HG02885 (cell line): ENCODE data around the gene POLR2F.
A peak's percentile ranks its signal among the peaks of the same experiment; 100 is the strongest.

Experiments
- ATAC-seq: cut with Tn5 transposase; IDR thresholded peaks from one replicate; pipeline ENCODE4 v1.9.1; 2021; ENCODE audit warnings: mild to moderate bottlenecking; ENCODE audit not compliant: unreplicated experiment, poor library complexity

POLR2F gene

DNA sequence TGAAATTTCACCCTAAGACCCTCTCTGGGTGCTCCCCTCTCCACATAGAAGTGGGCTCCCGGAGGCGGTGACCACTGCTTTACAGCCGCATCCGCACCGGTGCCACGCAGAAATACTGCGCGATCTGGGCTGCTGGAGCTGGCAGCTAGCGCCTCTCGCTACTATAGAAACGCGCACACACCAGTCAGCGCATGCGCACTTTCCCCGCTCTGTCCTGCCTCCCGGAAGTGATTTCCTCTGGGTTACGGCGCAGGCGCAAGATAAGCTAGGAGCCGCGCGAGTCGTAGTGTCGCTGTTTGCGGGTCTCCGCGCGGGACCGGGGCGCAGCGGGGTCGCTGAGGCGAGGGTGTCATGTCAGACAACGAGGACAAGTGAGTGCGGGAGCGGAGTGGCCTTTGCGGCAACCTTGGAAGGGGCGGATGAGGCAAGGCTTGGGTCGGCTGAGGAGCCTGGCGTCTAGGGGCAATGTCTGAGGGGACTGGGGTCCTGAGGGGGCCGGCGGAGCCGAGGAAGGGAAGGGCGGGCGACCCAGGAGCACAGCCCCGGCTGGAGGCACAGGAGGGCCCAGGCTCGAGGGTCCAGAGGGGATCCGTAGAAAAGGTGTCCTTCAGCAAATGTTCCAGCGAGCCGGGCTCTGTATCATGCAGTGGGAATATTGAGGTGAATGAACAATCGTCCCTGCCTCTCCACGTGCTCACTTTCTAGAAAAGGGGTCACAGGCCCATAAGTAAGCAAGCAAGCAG is at the start of gene POLR2F, which contains the start of gene C22orf23:
Gene POLR2F, plus strand, starts transcription at position 263 of the 743 bp plus-strand sequence. Its CDS starts 89 bp downstream, at position 352.
Gene C22orf23, minus strand, starts transcription at position 165 of the 743 bp plus-strand sequence. CDS start 452 bp downstream, outside the sequence.
- ATAC-seq, result peak; percentile 90

DNA sequence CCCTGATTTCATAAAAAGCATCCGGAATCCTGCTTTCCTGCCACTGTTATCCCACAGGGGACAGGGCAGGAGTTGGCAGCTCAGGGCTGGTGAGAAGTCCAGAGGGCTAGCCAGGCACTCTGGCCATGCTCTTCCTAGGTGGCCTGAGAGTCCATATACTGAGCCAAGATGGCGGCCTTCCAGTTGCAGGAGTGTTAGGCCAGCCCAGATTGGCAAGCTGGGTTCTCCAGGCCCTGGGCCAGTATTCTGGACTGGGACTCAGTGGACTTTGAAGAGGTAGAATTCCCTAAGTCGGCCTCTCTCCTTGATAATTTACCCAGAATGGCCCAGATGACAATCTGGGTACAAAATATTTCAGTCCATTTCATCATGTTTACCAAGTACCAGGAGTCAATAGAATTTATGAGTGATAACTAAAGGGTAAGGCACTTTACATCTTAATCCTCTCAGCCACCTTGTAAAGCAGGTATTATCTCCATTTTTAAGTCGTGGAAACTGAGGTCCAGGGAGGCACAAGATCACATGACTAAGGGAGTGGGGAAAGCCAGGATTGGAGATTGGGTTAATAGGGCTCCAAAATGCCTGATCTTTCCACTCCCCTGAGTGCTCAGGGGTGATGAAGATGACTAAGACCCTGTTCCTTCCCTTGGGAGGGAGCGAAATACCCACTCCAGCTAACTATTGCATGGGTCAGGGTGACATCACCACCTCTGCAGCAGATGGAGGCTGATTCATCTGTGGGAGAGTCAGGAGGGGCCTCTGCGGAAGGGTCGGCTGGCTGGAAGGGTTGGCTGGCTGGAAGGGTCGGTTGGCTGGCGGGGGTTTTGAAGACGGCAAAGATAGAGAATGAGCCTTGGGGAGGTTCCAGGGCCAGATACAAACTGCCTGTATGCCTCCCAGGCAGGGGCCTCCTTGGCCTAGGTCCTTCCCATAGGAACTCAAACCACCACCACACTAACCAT is 48.6 kb upstream of the POLR2F start:
- ATAC-seq, result no peak

DNA sequence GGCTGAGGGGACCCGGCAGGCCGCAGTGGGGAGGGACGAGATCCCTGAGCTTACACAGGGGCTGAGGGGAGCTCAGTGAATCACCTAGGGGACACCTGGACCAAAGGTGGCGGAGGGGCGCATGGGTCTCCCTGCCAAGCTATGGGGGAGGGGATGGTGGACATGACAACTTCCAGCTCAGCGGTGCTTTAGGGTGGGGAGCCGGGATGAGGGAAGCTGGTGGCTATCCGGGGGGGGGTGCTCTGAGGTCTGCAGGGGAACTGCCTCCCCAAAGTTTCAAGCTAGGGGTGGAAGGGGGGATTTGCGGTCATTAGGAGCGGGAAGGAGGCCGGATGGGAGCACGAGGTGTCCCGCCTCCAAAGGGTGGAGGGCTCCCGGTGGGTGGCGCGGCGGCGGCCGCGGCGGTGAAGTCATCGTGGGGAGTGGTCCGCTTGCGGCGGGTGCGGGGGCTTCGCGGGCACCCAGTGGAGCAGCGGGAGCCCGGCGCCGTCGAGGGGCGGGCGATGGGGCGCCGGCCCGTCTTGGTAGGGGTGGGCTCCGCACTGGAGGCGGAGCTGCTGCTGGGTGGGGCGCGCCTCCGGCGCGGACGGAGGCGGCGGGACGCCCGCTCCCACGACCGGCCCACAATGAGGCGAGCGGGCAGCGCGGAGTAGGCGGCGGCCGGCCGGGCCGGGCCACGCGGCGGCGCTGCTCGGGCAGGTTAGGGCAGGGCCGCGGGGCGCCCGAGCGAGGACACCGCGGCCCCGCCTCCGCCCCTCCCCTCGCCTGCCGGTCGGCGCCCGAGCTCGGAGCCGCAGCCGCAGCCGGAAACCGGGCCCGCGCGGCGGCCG is 47.8 kb upstream of the POLR2F start, which contains the start of gene MICALL1:
Gene MICALL1, plus strand, starts transcription at position 764 of the 830 bp plus-strand sequence. CDS start 126 bp downstream, outside the sequence.
- peak; percentile 84 for ATAC-seq

DNA sequence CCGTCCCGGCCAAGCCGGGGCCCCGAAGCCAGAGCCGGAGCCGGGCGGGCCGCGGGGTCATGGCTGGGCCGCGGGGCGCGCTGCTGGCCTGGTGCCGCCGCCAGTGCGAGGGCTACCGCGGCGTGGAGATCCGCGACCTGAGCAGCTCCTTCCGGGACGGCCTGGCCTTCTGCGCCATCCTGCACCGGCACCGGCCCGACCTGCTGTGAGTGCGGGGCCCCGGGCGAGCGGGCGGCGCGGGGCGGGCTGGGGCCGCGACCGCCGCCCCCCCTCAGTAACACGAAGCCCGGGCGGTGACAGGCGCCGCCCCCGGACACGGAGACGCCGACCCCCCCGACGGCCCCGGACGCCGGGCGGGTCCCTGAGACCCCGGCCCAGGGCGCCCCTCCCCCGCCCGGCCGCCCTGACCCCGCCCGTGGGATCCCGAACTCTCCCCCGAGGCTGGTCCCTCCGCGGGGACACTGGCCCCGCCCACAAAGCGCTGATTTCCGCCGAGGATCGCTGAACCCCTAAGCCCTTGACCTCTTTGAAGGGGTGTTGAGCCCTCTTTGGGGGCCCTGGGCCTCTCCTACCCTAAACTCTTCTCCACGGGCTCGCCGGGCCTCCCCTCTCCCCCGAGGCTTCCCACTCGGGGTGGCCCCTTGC is 47.0 kb upstream of the POLR2F start:
- ATAC-seq, result peak; percentile 44

DNA sequence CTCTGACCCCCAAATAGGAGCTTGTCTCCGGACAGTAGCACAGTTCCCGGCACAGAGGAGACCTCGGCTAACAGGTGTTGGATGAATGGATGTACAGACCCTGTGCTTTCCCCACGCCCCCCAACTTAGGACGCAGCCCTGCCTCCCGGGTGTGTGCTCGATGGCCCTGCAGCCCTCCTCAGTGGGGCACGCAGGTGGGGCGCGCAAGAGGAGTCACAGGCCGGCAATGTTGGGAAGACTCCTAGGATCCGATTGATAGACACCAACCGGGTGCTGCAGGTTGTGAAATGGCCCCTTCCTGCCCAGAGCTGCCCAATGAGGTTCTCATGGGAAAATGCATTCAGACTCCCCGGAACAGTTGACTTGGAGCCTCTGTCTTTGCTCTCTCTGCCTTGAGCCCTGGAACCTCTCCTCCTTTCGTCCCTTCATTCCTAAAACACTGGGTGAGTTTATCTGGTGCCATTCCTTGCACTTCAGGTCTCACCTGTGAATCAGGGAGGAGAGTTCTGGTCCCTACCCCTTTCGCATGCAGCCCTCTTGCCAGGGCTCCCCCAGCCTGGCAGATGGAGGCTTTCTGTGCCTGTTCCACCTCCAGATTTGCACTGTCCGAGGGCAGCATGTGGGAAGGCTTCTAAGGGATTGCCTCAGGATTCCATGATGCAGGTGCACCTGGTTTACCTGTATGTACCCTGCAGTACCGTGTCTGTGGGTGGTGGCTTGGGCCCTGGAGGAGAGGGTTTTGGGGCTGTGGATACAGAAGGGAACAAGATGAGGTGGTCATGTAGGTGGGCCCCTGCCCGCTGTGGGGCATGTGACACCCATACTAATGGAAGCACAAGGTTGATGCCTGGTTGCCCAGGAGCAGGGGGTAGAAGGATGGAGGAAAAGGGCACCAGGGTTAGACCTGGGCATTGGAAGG is 46.2 kb upstream of the POLR2F start:
- ATAC-seq, result no peak

DNA sequence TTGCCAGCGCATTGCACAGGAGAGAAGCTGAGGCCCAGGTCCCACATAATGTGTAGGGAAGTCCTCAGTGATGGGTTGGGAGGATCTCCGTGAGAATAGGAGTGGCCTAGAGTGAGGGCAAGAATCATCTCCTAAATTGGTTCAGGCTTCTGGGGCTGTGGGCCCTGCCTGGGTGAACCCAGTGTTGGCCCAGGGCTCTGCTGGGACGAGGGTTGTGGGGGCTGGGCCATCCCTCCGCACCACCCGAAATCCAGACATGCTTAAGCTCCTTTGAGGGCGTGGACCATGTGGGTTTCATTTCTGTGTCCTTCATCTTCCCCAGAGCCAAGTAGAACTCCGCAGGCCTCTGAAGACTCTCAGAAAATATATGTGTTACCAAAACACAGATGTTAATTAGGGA is 43.7 kb upstream of the POLR2F start:
- ATAC-seq, result no peak

DNA sequence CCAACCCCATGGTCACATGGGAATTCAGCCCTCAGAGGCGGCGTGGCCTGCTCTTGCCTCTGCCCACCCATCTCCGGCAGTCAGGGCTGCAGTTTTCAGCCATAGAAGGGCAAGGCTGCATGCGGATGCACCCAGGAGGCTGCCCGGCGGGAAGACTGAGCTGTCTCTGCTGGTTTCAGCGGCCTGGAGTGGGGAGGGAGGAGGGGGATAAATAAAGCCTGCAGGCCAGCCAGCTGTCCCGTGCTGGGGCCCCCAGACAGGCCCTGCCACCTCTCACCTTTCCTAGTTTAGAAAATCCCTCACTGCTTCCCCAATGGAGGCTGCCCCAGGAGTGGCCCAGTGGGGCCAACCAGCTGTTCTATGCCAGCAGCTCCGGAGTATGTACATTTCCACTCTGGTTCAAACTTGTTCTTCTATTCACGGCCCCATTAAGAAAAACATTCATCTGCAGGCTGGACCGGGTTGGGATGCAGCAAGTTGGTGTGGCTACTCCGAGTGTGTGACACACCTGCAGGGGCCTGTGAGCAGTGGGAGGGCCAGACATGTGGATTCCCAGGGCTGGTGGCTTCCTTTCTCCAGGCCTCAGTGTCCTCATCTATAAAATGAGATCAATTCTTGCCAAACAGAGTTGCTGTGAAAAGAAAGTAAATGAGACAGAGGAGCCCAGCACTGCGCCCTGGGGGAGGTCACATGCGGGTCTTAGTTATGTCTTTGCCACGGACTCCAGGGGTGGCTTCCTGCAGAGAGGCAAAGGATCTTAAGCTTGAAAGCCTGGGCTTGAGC is 42.4 kb upstream of the POLR2F start:
- no peak for ATAC-seq

DNA sequence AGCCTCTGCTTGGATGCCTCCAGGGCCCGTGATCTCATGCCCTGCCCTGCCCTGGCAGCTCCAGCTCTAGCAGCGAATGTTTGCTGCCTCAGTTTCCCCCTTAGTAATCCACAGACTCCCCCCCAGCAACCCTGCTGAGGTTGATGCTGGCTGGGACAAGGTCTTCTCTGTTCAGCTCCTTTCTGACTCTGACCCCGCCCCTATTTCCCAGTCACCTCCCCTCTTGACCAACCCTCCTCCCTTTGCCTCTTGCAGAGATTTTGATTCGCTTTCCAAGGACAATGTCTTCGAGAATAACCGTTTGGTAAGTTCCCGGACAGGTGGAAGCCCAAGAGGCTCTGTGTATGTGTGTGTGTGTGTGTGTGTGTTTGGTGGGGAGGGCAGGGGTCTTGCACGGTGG is 41.8 kb upstream of the POLR2F start:
- no peak for ATAC-seq

DNA sequence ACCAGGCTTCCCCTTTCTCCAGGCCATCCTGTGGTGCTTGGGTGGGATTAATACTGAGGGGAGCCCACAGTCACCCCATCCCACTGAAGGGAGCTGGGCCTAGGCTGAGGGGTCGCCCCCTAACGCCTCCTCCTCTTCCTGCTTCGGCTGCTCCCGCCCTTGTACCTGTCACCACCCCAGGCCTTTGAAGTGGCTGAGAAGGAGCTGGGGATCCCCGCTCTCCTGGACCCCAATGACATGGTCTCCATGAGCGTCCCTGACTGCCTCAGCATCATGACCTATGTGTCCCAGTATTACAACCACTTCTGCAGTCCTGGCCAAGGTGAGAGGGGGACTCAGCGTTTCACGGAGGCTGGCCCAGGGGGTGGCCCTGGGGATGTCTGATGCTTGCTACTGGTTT is 41.3 kb upstream of the POLR2F start:
- ATAC-seq, result no peak

DNA sequence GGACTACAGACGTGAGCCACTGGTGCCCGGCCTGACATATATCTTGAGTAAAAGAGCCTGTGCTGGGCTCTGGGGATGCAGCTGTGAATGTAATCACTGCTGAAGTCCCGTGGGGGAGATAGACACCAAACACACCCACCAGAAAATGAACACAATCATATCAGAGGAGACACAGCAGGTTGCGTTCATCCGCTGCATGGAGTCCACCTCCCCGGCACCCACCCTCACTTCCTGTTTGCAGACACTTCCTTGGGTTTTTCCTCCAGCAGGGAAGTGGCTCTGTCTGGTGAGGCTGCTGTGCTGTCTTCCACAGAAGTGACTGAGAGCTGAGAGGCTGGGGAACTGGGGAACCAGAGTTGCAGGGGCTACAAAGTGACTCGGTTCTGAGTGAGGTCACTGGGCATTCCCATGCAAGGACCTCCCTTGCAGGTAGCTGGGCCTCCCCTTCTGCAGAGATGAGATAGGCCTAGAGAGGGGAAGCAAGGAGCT is 40.2 kb upstream of the POLR2F start:
- ATAC-seq, result no peak

DNA sequence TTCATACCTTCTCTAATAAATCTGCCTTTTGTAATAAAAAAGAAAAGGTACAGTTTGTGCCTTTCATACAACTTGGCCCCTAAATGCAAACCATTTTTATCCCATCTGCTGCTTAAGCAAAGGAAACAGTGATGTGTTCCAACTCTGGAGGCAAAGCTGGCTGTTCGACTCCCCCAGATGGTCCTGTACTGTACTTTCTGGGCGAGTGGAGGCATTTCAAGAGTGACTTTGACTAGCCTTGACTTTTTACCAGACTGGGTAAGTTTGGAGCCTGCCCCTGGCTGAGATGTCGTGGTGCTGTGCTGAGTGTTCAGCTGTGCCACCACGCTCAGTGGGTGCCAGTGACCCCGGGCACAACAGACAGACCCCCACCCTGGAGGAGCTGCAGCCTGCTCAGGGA is 37.2 kb upstream of the POLR2F start:
- ATAC-seq, result no peak

DNA sequence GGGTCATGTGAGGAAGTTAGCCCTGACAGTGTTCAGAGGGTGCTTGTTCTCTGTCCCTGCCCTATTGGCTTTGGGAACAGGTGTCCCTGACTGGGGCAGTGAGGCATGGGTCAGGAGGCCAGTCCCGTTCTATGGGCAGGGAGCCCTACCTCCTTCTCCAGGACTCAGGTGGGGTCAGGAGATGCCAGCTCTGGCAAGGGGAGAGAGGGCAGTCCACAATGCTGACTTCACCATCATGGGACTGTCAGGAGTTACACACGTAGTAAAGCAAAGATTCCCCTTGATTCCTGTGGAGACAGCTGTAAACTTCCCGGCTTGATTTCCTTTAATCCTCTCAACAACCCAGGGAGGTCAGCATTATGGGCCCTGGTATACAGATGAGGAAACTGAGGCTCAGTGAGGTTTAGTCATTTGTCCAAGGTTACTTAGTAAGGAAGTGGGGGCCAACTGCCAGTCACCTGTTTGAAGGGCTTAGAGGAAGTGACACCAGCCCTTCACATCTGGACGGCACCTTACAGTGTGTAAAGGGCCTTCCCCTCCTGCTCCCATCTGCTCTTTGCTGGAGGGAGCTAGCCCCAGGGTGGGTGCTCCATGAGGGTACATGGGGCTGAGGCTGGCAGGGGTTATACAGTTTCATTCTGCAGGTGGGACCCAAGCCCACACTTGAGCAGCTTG is 35.5 kb upstream of the POLR2F start:
- ATAC-seq, result no peak

DNA sequence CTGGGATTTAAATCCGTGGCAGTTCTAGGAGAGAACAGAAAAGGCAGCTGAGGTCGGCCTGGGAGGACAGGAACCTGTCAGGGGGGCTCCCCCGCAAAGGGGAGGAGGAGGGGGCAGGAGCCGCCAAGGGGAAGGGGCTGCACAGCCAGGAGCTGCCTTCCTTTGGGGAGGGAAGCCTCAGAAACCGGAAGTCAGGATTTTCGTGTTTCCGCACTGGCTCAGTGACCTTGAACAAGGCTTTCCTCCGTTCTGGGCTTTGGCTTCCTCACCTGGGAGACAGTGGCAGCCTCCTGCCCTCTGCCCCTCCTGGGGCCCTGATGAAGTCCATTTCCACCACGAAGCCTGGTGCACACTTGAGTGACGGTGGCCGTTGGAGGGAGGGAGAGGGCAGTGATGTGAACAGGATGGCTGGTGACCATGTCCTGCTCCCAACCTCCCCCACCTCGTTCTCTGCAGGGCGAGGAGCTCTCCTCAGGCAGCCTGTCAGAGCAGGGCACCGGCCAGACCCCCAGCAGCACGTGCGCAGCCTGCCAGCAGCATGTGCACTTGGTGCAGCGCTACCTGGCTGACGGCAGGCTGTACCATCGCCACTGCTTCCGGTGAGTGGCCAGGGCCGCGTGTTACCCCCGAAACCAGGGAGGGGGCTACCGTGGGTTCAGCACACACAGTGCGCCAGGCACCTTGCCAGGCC is 34.8 kb upstream of the POLR2F start:
- ATAC-seq, result no peak

DNA sequence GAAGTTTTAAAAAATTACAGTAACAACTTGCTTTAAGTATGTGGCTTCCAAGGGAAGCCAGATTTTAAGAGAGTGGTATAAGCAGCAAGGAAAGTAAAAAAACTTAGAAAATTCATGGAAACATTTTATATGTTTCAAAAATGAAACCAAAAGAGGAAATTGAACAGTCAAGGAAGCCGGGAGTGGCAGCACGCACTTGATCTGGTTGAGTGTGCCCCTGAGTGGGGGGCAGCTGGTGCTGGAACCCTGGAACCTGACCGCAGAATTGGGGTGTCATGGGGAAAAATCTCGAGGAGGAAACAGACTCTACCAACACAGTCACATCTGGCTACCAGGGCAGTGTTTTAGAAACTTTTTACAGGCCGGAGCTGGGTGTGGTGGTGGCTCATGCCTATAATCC is 33.4 kb upstream of the POLR2F start:
- no peak for ATAC-seq

DNA sequence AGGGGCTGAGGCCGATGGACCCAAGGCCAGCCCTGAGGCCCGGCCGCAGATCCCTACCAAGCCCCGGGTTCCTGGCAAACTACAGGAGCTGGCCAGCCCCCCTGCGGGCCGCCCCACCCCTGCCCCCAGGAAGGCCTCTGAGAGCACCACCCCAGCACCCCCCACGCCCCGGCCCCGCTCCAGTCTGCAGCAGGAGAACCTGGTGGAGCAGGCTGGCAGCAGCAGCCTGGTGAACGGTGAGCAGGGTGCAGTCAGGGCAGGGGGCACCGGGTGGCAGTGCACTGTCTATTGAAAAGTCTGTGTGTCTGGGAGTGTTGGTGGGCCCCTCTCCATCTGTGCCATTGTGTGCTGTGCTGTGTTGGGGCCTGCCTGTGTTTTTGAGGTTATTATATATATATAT is 31.3 kb upstream of the POLR2F start:
- no peak for ATAC-seq

DNA sequence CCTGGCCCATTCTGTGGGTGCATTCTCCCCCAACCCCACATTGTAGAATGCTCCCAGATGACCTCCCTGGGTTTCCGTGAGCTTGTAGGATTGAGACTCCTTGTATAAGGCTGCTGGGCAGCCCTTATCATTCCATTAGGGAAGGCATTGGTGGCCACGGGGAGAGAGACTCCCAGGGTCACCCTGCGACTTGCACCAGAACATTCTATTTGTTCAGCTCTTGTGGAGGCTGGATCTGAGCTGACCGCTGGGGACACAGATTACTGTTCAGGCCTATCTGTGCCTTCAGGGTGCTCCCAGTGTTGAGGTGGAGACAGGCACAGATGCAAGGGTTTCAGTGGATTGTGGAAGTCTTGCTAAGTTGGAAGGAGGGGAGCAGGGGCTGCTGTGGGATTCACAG is 29.6 kb upstream of the POLR2F start:
- ATAC-seq, result no peak
